Embryonic facial prominence (tissue), 1 donor: ENCODE data around the gene PRKCSH.
"Not testable (repeated sequence)": the region's sequence is repeated elsewhere in the genome, so short reads cannot be mapped to it uniquely, and the experiment has no call there.

ENCODE experiments used
- DNase-seq: peaks from one replicate; pipeline ENCODE4 v3.0.0-alpha.2; 2016; ENCODE audit errors: extremely low spot score

Gene PRKCSH, protein sequence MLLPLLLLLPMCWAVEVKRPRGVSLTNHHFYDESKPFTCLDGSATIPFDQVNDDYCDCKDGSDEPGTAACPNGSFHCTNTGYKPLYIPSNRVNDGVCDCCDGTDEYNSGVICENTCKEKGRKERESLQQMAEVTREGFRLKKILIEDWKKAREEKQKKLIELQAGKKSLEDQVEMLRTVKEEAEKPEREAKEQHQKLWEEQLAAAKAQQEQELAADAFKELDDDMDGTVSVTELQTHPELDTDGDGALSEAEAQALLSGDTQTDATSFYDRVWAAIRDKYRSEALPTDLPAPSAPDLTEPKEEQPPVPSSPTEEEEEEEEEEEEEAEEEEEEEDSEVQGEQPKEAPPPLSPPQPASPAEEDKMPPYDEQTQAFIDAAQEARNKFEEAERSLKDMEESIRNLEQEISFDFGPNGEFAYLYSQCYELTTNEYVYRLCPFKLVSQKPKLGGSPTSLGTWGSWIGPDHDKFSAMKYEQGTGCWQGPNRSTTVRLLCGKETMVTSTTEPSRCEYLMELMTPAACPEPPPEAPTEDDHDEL

DNA sequence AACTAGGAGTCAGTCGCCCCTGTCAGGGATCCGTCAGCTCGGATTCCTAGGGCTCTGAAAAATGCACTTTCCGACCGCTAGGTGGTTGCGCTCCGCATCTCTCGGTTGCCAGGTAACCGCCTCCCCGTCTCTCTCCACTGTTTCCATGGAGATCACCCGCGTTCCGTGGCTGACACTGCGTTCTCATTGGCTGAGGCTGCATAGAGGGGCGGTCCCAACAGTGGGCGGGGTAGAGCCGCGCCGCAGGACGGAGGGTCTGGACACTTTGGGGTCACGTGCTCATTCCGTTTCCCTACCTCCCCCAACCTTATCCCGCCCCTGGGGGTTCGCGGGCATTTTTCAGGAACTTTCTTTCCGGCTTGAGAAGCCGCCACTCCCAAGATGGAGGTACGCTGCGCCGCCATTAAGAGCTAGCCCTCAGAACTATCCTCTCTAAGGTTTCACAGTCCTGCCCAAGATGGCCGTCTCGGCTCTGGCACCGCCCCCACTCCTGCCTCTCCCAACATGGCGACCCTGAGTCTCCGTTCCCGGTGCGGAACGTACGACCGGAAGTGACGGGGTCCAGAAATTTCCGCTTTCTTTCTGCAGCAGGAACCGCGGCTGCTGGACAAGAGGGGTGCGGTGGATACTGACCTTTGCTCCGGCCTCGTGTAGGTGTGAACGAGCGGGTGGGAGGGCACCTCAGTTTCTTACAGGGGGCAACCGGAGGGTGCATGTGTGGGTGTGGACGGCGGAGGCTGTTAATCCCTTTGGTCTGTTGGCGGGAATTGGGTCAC is at the start of gene PRKCSH, which contains the start of gene ODAD3:
Gene PRKCSH, plus strand, starts transcription at position 579 of the 776 bp plus-strand sequence. CDS start 483 bp downstream, outside the sequence.
Gene ODAD3, minus strand, starts transcription at position 65 of the 776 bp plus-strand sequence. CDS start 105 bp downstream, outside the sequence.
- DNase-seq: peak; percentile 99

GRCh38 chr19:11387162-11388034 is 48.0 kb upstream of the PRKCSH start:
- no peak for DNase-seq

DNA sequence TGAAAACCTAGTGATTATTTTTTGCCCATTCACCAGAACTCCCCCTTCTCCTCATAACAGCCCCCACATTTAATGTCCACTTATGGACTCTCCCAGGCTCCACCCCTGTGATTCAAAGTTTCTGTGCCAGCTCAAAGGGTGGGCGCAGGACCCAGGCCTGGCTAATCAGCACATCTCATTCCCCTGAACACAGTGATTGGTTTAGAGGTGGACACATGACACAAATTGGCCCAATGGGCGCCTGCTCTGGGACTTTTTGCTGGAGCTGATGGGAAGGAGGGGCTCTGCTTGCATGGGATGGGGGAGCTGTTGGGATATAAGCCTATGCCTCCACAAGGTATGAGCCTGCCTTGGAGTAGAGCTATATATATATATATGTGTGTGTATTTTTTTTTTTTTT is 45.1 kb upstream of the PRKCSH start:
- DNase-seq: no peak

- no peak for DNase-seq
Observed at GRCh38 chr19:11390933-11391680, 44.3 kb upstream of the PRKCSH start.

- DNase-seq: no peak
Observed at GRCh38 chr19:11397089-11397610, 38.3 kb upstream of the PRKCSH start.

GRCh38 chr19:11399667-11400066 is 35.8 kb upstream of the PRKCSH start:
- DNase-seq: no peak

GRCh38 chr19:11400798-11401197 is 34.6 kb upstream of the PRKCSH start:
- DNase-seq: no peak

- DNase-seq: no peak
Observed at GRCh38 chr19:11401808-11402543, 33.5 kb upstream of the PRKCSH start.

GRCh38 chr19:11404588-11405222 is 30.7 kb upstream of the PRKCSH start:
- no peak for DNase-seq

DNA sequence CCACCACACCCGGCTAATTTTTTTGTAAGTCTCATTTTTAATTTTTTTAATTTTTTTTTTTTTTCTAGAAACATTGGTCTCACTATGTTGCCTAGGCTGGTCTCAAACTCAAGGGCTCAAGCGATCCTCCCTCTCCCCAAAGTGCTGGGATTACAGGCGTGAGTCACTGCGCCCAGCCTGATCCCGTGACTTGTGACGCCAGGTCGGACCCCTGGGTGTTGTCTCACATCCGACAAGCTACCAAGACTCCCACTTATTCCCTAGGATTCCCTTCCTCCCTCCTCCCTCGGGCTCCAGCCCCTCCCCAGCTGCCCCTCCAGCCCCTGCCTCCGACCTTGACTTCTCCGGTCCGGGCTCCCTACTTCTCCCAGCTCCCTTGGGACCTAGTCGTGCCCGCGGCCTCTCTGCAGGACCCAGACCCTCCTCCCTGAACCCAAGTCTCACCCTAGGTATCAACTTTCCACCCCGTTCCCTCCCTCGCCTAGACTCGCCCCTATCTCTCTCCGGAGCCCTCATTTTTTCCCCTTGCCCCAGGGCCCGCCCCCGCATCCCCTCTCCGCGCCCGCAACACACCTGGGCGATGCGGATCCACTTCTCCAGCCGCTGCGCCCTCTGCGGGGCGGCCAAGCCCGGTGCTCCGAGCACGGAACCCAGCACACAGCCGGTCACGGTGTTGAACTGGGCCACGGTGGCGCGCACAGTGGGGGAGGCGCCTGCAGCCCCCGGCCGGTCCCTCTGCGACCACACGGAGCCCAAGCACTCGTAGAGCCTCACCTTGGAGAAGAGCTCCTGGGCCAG is 29.4 kb upstream of the PRKCSH start:
- no peak for DNase-seq

DNA sequence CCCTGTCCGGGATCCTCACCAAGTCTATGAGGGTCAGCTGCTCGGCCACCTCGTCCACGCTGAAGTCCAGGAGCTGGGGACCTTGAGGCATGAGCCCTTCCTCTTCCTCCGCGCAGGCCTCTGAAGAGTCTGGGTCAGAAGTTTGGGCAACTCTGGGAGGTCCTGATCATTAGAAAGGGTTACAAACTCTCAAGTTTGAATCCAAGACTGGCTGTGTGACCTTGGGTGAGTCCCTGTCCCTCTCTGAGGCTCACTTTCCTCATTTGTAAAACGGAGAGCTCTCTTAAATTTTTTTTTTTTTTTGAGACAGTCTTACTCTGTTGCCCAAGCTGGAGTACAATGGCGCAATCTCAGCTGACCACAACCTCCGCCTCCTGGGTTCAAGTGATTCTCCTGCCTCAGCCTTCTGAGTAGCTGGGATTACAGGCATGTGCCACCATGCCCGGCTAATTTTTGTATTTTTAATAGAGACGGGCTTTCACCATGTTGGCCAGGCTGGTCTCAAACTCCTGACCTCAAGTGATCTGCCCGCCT is 28.7 kb upstream of the PRKCSH start:
- DNase-seq: not testable (repeated sequence)

DNA sequence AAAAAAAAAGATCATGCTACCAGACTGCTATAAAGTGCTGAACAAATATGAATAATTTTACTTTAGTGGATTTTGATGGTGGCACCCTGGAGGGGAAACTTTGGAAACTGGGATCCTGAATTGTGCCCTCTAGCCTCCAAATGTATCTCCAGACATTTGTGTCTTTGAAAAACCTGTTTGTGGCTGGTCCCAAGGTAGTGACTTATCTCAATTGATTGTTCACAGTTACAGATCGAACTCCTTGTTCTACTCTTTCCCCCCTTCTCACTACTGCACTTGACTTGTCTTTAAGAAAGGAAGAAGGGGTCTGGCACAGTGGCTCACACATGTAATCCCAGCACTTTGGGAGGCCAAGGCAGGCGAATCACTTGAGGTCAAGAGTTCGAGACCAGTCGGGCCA is 26.8 kb upstream of the PRKCSH start:
- no peak for DNase-seq

GRCh38 chr19:11410682-11411081 is 24.8 kb upstream of the PRKCSH start:
- no peak for DNase-seq

DNA sequence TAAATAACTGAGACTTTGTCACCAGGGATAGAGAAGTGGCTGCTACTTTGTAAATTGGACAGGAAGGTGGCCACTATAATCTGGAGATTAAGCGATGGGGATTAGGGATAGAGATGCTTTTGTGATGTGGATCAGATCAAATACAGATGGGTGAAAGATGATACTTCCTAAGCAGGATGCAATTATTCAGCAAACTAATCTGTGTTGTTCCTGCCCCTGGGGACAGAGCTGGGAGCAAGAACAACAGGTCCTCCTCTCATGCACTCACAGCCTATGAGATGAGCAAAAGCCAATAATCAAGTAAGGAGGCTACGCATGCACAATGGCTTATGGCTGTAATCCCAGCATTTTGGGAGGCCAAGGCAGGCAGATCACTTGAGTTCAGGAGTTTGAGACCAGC is 20.9 kb upstream of the PRKCSH start:
- DNase-seq: no peak

DNA sequence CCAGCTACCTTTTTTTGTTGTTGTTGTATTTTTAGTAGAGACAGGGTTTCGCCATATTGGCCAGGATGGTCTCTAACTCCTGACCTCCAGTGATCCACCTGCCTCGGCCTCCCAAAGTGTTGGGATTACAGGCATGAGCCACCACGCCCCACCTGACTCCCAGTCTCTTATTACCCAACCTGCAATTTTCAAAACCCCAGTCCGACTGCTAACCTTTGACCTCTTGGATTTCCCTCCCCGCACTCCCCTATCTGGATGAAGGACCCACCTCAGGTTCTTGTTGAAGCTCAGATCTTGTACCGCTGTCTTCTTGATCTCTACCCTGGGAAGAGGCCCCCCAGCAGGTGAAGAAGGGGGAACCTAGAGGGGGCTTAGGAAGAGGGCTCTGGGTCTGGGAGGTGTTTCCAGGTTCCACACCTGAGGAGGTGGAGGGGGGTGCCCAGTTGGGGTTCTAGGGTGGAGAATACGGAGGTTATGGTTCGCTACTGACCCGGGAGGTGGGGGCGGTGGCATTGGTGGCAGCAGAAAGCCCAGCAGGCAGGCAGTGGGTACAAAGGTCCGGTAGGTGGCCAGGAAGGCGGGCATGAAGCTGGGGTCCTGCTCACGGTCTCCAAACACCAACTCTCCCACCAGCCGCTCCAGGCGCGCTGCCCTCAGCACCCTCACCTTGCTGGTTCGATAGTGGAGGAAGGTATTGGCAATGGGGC is 18.9 kb upstream of the PRKCSH start:
- no peak for DNase-seq

- DNase-seq: no peak
Observed at GRCh38 chr19:11418094-11418548, 17.3 kb upstream of the PRKCSH start.
